ENCODE data around the gene C1orf87.

C1orf87 gene

GRCh38 chr1:59945790-59946189, 127.8 kb downstream of the C1orf87 start:
- Histone ChIP-seq H3K79me2 (ENCODE audit: insufficient read depth, low read length) (no peaks in the 10 kb centered on the region), H3K9me3 (ENCODE audit: insufficient read depth, low read length) (no peaks in the 10 kb centered on the region), H3K27ac (ENCODE audit: low read depth, low read length) (no peak overlapping the region), H3K4me3 (ENCODE audit: insufficient read depth, low read length, poor library complexity, severe bottlenecking) (no peak overlapping the region), H3K9ac (ENCODE audit: low read length) (no peak overlapping the region), H4K20me1 (ENCODE audit: low read depth, low read length) (no peaks in the 10 kb centered on the region), H3K9me2 (replicated peaks; ENCODE audit: insufficient read depth, low read length) (no peaks in the 10 kb centered on the region), H3K27me3 (ENCODE audit: low read length) (no peaks in the 10 kb centered on the region), H3F3A (ENCODE audit: insufficient read depth) (no peaks in the 10 kb centered on the region), H3K4me2 (ENCODE audit: low read depth, low read length, poor library complexity, severe bottlenecking) (no peak overlapping the region), H3K36me3 (ENCODE audit: low read length) (no peaks in the 10 kb centered on the region), H2AFZ (ENCODE audit: low read depth, low read length, severe bottlenecking) (no peak overlapping the region)
- TF ChIP-seq CTCF (IDR thresholded peaks at IDR 0.05; ENCODE audit: insufficient read depth, low read length, poor library complexity, severe bottlenecking) (no peak), EZH2phosphoT487 (conservative IDR thresholded peaks at IDR 0.05; ENCODE audit: low read length) (no peak)

Data from SU-DHL-6 (cell line).